Ovary (tissue), 9 donors: ENCODE measurements around the gene VPS51. TPM values are rescaled to one million over a fixed set of nuclear protein-coding genes. Genes with fewer than 3 reads are reported as not detected.
"Not testable (repeated sequence)": the region's sequence is repeated elsewhere in the genome, so short reads cannot be mapped to it uniquely, and the experiment has no call there.

Experiments
- DNase-seq, 5 donors: peaks; one replicate each; pipeline ENCODE4 v3.0.0-alpha.2; 2019 to 2020
- H3K27ac ChIP-seq, 2 donors: fragments of 200-600 bp; one replicate each; pipeline versions ENCODE4 v1.5.1 to v1.8.0; 2019 to 2022
- H3K27me3 ChIP-seq: fragments of 200-600 bp; one replicate; pipeline ENCODE4 v1.8.0; 2022
- H3K36me3 ChIP-seq: fragments of 200-600 bp; sonication (generic); one replicate; pipeline ENCODE4 v1.5.1; 2019
- H3K4me1 ChIP-seq: one replicate; pipeline ENCODE4 v1.8.1; 2013; ENCODE audit warnings: mild to moderate bottlenecking, moderate library complexity; ENCODE audit not compliant: insufficient read depth
- H3K4me3 ChIP-seq: fragments of 200-600 bp; sonication (generic); one replicate; pipeline ENCODE4 v1.5.1; 2017
- H3K9me3 ChIP-seq, 2 donors: fragments of 200-600 bp in 1 of 2; sonication (generic) in 1 of 2; one replicate each; pipeline versions ENCODE4 v1.5.1 to v1.8.1; 2013 to 2019; ENCODE audit warnings: mild to moderate bottlenecking in 1 of 2, moderate library complexity in 1 of 2
- EP300 ChIP-seq: sonication (generic); formaldehyde crosslinking; IDR thresholded peaks from one replicate; pipeline ENCODE4 v1.6.1; 2017; ENCODE audit warnings: antibody characterized with exemption
- POLR2A ChIP-seq: fragments of 450-650 bp; IDR thresholded peaks from one replicate; pipeline ENCODE4 v1.6.1; 2017; ENCODE audit warnings: antibody characterized with exemption, mild to moderate bottlenecking, moderate library complexity
- WGBS, 3 donors: extraction: QIAGEN DNeasy Blood & Tissue Kit in 1 of 3; methylation state at CpG; one replicate each; pipeline versions ENCODE4 v1.1.5 to v1.1.7; 2013 to 2017; 5-methylcytosine and 5-hydroxymethylcytosine counted together
- intact Hi-C, 4 donors: fragments of 100-400 bp; cut with DNase I; formaldehyde crosslinking; loops; one replicate each; pipeline versions ENCODE4 v1.11.0 to v1.15.1; 2022 to 2023
- polyA plus RNA-seq, 2 donors: library from polyadenylated mRNA; stranded (reverse); fragments of 200-250 nt in 1 of 2; fragments of 350-450 nt in 1 of 2; fragmentation: Illumina TruSeq in 1 of 2; extraction: RNeasy Lipid Tissue Mini Kit (QIAGEN cat#74804) in 1 of 2; gene quantifications; one replicate each; pipeline ENCODE4 v1.2.3, GENCODE V29; 2013 to 2014
- total RNA-seq, 7 donors: library from RNA; depleted of rRNA in 2 of 7; stranded (reverse); fragments of >200 nt in 2 of 7; fragmentation: NEBNext Ultra II Directional in 3 of 7; extraction: Animal tissue kit (Norgen Biotek cat#: 25700) in 3 of 7; gene quantifications; one replicate each; pipeline versions ENCODE4 v1.1.0 to v1.2.4, GENCODE V29; 2016 to 2023
- TF ChIP-seq, protein P1 (sequence below), 3 donors: fragments of 450-650 bp in 2 of 3; fragments of 200-600 bp in 1 of 3; IDR thresholded peaks; one replicate each; pipeline versions ENCODE4 v1.5.1 to v1.8.0; 2016 to 2022; ENCODE audit warnings: antibody characterized with exemption in 3 of 3, mild to moderate bottlenecking in 1 of 3
- donor health status: DM: no; HTN: no; CAD: no; lungs with moderate emphysema.
- donor health status: DM: no; HTN: no; CAD: no.
- donor health status: Bipolar disorder and iron deficiency.
- donor health status: DM: yes; HTN: yes; CAD: no.
- donor health status: DM: no; HTN: no; CAD: no.
- donor health status: DM: yes; HTN: yes; CAD: no.

The VPS51 gene
- total and polyA plus RNA-seq, 9 donors = 51.1 to 543 (median 221) TPM

DNA sequence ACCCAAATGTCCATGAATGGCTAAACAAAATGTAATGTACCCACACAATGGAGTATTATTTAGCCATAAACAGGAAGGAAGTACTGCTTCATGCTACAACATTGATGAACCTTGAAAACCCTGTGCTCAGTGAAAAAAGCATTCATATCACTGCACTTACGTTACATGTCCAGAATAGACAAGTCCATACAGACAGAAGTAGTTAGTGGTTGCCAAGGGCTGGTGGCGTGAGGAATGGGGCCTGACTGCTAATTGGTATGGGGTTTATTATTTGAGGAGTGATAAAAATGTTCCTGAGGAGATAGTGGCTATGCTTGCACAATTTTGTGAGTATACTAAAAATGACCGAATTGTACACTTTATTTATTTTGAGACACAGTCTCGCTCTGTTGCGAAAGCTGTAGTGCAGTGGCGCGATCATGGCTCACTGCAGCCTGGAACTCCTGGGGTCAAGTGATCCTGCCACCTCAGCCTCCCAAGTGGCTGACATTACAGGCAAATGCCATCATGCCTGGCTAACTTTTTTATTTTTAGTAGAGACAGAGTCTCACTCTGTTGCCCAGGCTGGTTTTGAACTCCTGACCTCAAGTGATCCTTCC lies 46.0 kb downstream of the VPS51 start:
- Histone ChIP-seq H3K27ac (no peak overlapping the region), H3K27me3 (no peaks in the 10 kb centered on the region), H3K4me1 (no peaks in the 10 kb centered on the region), H3K36me3 (no peaks in the 10 kb centered on the region), H3K4me3 (no peak overlapping the region), H3K9me3 (no peaks in the 10 kb centered on the region)
- intact Hi-C loops = no loop called here
- WGBS, 3 donors = 80 to 88% (median 86%) methylated on average over 7 of the region's 7 CpGs
- TF ChIP-seq EP300 (no peak), POLR2A (no peak)
- TF ChIP-seq, protein P1, sequence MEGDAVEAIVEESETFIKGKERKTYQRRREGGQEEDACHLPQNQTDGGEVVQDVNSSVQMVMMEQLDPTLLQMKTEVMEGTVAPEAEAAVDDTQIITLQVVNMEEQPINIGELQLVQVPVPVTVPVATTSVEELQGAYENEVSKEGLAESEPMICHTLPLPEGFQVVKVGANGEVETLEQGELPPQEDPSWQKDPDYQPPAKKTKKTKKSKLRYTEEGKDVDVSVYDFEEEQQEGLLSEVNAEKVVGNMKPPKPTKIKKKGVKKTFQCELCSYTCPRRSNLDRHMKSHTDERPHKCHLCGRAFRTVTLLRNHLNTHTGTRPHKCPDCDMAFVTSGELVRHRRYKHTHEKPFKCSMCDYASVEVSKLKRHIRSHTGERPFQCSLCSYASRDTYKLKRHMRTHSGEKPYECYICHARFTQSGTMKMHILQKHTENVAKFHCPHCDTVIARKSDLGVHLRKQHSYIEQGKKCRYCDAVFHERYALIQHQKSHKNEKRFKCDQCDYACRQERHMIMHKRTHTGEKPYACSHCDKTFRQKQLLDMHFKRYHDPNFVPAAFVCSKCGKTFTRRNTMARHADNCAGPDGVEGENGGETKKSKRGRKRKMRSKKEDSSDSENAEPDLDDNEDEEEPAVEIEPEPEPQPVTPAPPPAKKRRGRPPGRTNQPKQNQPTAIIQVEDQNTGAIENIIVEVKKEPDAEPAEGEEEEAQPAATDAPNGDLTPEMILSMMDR (IDR thresholded peaks at IDR 0.05) = no peak
- DNase-seq = peak in 1 of 5 donors; percentile 5

DNA sequence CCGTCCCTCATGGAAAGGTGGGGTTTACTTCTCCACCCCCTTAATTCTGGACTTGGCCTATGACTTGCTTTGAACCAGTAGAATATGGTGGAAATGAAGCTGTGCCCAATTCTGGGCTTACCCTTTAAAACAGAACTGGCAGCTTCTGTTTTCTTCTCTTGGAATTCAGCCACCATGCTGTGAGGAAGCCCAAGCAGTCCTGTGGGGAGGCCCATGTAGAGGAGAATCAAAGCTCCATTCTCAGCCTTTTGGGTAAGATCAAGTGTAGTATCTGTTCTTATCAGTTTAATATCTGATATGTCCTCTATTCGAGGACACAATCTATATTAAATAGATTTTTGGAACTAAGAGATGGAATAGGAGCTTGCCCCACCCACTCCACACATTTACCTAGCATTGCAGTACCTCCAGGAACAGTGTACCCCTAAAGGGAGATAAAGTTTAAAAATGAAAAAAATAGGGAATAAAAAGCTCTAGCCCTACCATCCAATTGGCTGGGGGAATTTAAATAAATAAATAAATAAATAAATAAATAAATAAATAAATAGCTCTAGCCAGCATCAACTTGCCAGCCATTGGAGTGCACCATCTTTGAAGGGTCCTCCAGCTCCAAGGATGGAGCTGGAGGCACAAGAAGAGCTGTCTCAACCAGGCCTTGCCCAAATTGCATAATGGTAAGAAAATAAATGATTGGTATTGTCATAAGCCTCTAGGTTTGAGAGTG lies 51.5 kb downstream of the VPS51 start:
- Histone ChIP-seq H3K4me1 (no peaks in the 10 kb centered on the region), H3K27me3 (no peaks in the 10 kb centered on the region), H3K4me3 (no peak overlapping the region), H3K9me3 (peaks cover 0 to 3% of the 10 kb centered on the region in 2 donors), H3K36me3 (no peaks in the 10 kb centered on the region), H3K27ac (no peak overlapping the region)
- no peak for DNase-seq
- intact Hi-C loops = no loop called here
- 64 to 73% (median 67%) methylated on average over 2 of the region's 2 CpGs for WGBS, 3 donors
- no peak for TF ChIP-seq EP300
- TF ChIP-seq, protein P1 (IDR thresholded peaks at IDR 0.05) = no peak

DNA sequence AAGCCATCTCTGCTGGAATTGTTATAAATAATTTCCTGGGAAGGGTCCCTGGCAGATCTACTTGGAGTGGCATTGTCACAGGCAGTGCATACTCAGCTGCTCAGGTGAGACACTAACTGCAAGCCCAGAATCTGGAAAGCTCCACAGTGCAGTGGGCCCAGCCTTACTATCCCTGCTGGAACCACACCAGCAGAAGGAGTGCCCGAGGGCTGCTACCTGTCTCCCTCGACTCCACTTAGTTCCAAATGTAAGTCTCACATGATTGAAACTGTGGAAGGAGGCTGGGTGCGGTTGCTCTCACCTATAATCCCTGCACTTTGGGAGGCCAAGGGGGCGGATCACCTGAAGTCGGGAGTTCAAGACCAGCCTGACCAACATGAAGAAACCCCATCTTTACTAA lies 52.6 kb downstream of the VPS51 start:
- TF ChIP-seq, protein P1 (IDR thresholded peaks at IDR 0.05) = no peak
- no peak for TF ChIP-seq POLR2A
- TF ChIP-seq EP300 = no peak
- peaks cover 0 to 3% of the 10 kb centered on the region in 2 donors for H3K9me3 ChIP-seq
- 76 to 92% (median 78%) methylated on average over 5 of the region's 5 CpGs for WGBS, 3 donors
- peak in 1 of 5 donors; percentile 4 for DNase-seq
- intact Hi-C loops = no loop called here
- H3K4me1 ChIP-seq = no peaks in the 10 kb centered on the region
- H3K27ac ChIP-seq = no peak overlapping the region
- no peaks in the 10 kb centered on the region for H3K36me3 ChIP-seq
- no peak overlapping the region for H3K4me3 ChIP-seq
- H3K27me3 ChIP-seq = no peaks in the 10 kb centered on the region

DNA sequence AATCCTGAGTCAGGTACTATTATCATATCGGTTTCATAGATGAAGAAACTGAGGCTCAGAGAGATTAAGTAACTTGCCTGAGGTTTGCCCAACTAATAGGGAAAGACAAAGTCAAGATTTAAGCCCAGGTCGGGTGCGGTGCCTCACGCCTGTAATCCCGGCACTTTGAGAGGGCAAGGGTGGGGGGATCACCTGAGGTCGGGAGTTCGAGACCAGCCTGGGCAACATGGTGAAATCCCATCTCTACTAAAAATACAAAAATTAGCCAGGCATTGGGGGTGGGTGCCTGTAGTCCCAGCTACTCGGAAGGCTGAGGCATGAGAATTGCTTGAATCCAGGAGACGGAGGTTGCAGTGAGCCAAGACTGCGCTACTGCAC lies 54.1 kb downstream of the VPS51 start:
- 58 to 65% (median 62%) methylated on average over 10 of the region's 10 CpGs for WGBS, 3 donors
- H3K4me1 ChIP-seq, H3K36me3 ChIP-seq, intact Hi-C loops, H3K4me3 ChIP-seq, DNase-seq, H3K9me3 ChIP-seq, H3K27me3 ChIP-seq: not testable (repeated sequence)
- H3K27ac ChIP-seq = peak overlapping the region in 1 of 2 donors; percentile 60
